Stimulated activated naive CD8-positive, alpha-beta T cell treated with anti-CD3 and anti-CD28 coated beads, Interleukin-15, amount 100 ng/mL, for 72 hours (primary cell): ENCODE results near the gene GPX3.

ENCODE experiments used
- ATAC-seq: fragments of 150-1000 bp; cut with Tn5 transposase; 2 replicates; pipeline ENCODE4 v1.10.0; 2021; ENCODE audit warnings: mild to moderate bottlenecking, moderate library complexity
- DNase-seq, 2 donors: peaks; one replicate each; pipeline ENCODE4 v3.0.0; 2021 to 2022
- H3K27ac Mint-ChIP-seq, 2 donors: one replicate each; pipeline ENCODE4 v1.8.0; 2022; ENCODE audit warnings: mild to moderate bottlenecking in 2 of 2, mixed read lengths in 2 of 2, moderate library complexity in 2 of 2
- H3K27me3 Mint-ChIP-seq: one replicate; pipeline ENCODE4 v1.8.0; 2022; ENCODE audit warnings: mixed read lengths
- H3K4me1 Mint-ChIP-seq: one replicate; pipeline ENCODE4 v1.8.0; 2022; ENCODE audit warnings: mild to moderate bottlenecking, mixed read lengths
- H3K4me3 Mint-ChIP-seq, 2 donors: one replicate each; pipeline ENCODE4 v1.8.0; 2022; ENCODE audit warnings: mild to moderate bottlenecking in 2 of 2, mixed read lengths in 2 of 2, moderate library complexity in 1 of 2
- H3K9me3 Mint-ChIP-seq, 2 donors: one replicate each; pipeline ENCODE4 v1.8.0; 2022; ENCODE audit warnings: mixed read lengths in 2 of 2

The GPX3 gene

GRCh38 chr5:151037561-151038411 lies 17.4 kb downstream of the GPX3 start:
- Mint-ChIP-seq H3K4me3 (no peak overlapping the region), H3K27me3 (no peaks in the 10 kb centered on the region), H3K9me3 (no peaks in the 10 kb centered on the region), H3K27ac (peak overlapping the region in 1 of 2 donors; percentile 59), H3K4me1 (peaks cover 14% of the 10 kb centered on the region)
- ATAC-seq (no peak), DNase-seq (no peak)

GRCh38 chr5:151038412-151038745 lies 18.0 kb downstream of the GPX3 start:
- H3K4me3 Mint-ChIP-seq = no peak overlapping the region
- no peak overlapping the region for H3K27ac Mint-ChIP-seq
- H3K9me3 Mint-ChIP-seq = no peaks in the 10 kb centered on the region
- ATAC-seq (peak; percentile 44), DNase-seq (no peak)
- H3K4me1 Mint-ChIP-seq = peaks cover 14% of the 10 kb centered on the region
- H3K27me3 Mint-ChIP-seq = no peaks in the 10 kb centered on the region

GRCh38 chr5:151038801-151039238 lies 18.4 kb downstream of the GPX3 start:
- H3K27me3 Mint-ChIP-seq = no peaks in the 10 kb centered on the region

GRCh38 chr5:151039665-151040064 lies 19.3 kb downstream of the GPX3 start:
- ATAC-seq (no peak), DNase-seq (no peak)
- no peaks in the 10 kb centered on the region for H3K27me3 Mint-ChIP-seq
- no peaks in the 10 kb centered on the region for H3K9me3 Mint-ChIP-seq
- peaks cover 14% of the 10 kb centered on the region for H3K4me1 Mint-ChIP-seq
- no peak overlapping the region for H3K27ac Mint-ChIP-seq
- H3K4me3 Mint-ChIP-seq = no peak overlapping the region

More at GRCh38 chr5:151038801-151039238, 18.4 kb downstream of the GPX3 start:
- H3K4me3 Mint-ChIP-seq = no peak overlapping the region
- ATAC-seq (peak; percentile 64), DNase-seq (no peak)
- no peak overlapping the region for H3K27ac Mint-ChIP-seq
- peaks cover 14% of the 10 kb centered on the region for H3K4me1 Mint-ChIP-seq
- no peaks in the 10 kb centered on the region for H3K9me3 Mint-ChIP-seq

- H3K27ac Mint-ChIP-seq = no peak overlapping the region
These were observed 19.9 kb downstream of the GPX3 start for GRCh38 chr5:151040211-151040747.

GRCh38 chr5:151041577-151042268 lies 21.3 kb downstream of the GPX3 start:
- H3K27ac Mint-ChIP-seq = peak overlapping the region in 1 of 2 donors; percentile 80
- H3K9me3 Mint-ChIP-seq = no peaks in the 10 kb centered on the region
- no peak for ATAC-seq

More at GRCh38 chr5:151040211-151040747, 19.9 kb downstream of the GPX3 start:
- no peak overlapping the region for H3K4me3 Mint-ChIP-seq
- H3K27me3 Mint-ChIP-seq = no peaks in the 10 kb centered on the region
- H3K4me1 Mint-ChIP-seq = peaks cover 14% of the 10 kb centered on the region
- H3K9me3 Mint-ChIP-seq = no peaks in the 10 kb centered on the region
- DNase-seq (no peak), ATAC-seq (no peak)

GRCh38 chr5:151042453-151043093 lies 22.2 kb downstream of the GPX3 start:
- Mint-ChIP-seq H3K27me3 (no peaks in the 10 kb centered on the region), H3K4me3 (no peak overlapping the region), H3K9me3 (no peaks in the 10 kb centered on the region), H3K27ac (peak overlapping the region in 1 of 2 donors; percentile 48), H3K4me1 (peaks cover 14% of the 10 kb centered on the region)
- ATAC-seq (no peak), DNase-seq (no peak)

More at GRCh38 chr5:151041577-151042268, 21.3 kb downstream of the GPX3 start:
- DNase-seq = no peak
- peaks cover 14% of the 10 kb centered on the region for H3K4me1 Mint-ChIP-seq
- no peak overlapping the region for H3K4me3 Mint-ChIP-seq
- no peaks in the 10 kb centered on the region for H3K27me3 Mint-ChIP-seq

- peak; percentile 69 for ATAC-seq
- Mint-ChIP-seq H3K27ac (no peak overlapping the region), H3K4me1 (peaks cover 16% of the 10 kb centered on the region), H3K9me3 (no peaks in the 10 kb centered on the region), H3K4me3 (no peak overlapping the region), H3K27me3 (no peaks in the 10 kb centered on the region)
- DNase-seq = peak in 1 of 2 donors; percentile 21
These were observed 27.5 kb downstream of the GPX3 start for GRCh38 chr5:151047814-151048425.

GRCh38 chr5:151048526-151048925 lies 28.1 kb downstream of the GPX3 start:
- Mint-ChIP-seq H3K4me1 (peaks cover 22% of the 10 kb centered on the region), H3K27ac (no peak overlapping the region), H3K9me3 (no peaks in the 10 kb centered on the region), H3K4me3 (no peak overlapping the region), H3K27me3 (no peaks in the 10 kb centered on the region)
- DNase-seq (no peak), ATAC-seq (no peak)

GRCh38 chr5:151051066-151051930 lies 30.9 kb downstream of the GPX3 start:
- peak; percentile 63 to 69 for DNase-seq
- Mint-ChIP-seq H3K27ac (peak overlapping the region in 1 of 2 donors; percentile 8), H3K9me3 (no peaks in the 10 kb centered on the region), H3K27me3 (no peaks in the 10 kb centered on the region), H3K4me1 (peaks cover 33% of the 10 kb centered on the region), H3K4me3 (no peak overlapping the region)
- ATAC-seq = peak; percentile 87

- H3K9me3 Mint-ChIP-seq = no peaks in the 10 kb centered on the region
These were observed 31.7 kb downstream of the GPX3 start for GRCh38 chr5:151051931-151052608.

GRCh38 chr5:151052836-151053235 lies 32.4 kb downstream of the GPX3 start:
- ATAC-seq (no peak), DNase-seq (no peak)
- Mint-ChIP-seq H3K9me3 (no peaks in the 10 kb centered on the region), H3K27ac (peak overlapping the region in 1 of 2 donors; percentile 57), H3K4me3 (no peak overlapping the region), H3K4me1 (peaks cover 42% of the 10 kb centered on the region), H3K27me3 (no peaks in the 10 kb centered on the region)

More at GRCh38 chr5:151051931-151052608, 31.7 kb downstream of the GPX3 start:
- Mint-ChIP-seq H3K4me3 (no peak overlapping the region), H3K27me3 (no peaks in the 10 kb centered on the region), H3K4me1 (peaks cover 40% of the 10 kb centered on the region), H3K27ac (peak overlapping the region; percentile 8 to 55)
- DNase-seq = no peak
- ATAC-seq = peak; percentile 42

- DNase-seq (no peak), ATAC-seq (no peak)
- peaks cover 51% of the 10 kb centered on the region for H3K4me1 Mint-ChIP-seq
- no peaks in the 10 kb centered on the region for H3K9me3 Mint-ChIP-seq
- no peak overlapping the region for H3K4me3 Mint-ChIP-seq
- H3K27me3 Mint-ChIP-seq = no peaks in the 10 kb centered on the region
- H3K27ac Mint-ChIP-seq = peak overlapping the region in 1 of 2 donors; percentile 44
These were observed 33.5 kb downstream of the GPX3 start for GRCh38 chr5:151053796-151054462.
